Embryonic facial prominence (tissue), 1 donor: ENCODE results near the gene KCTD10.
"Not testable (repeated sequence)": the region's sequence is repeated elsewhere in the genome, so short reads cannot be mapped to it uniquely, and the experiment has no call there.

Experiments
- DNase-seq: peaks from one replicate; pipeline ENCODE4 v3.0.0-alpha.2; 2016; ENCODE audit errors: extremely low spot score

The KCTD10 gene

GRCh38 chr12:109473526-109474270 is 3.4 kb downstream of the KCTD10 start:
- not testable (repeated sequence) for DNase-seq

- no peak for DNase-seq
These were observed 4.1 kb downstream of the KCTD10 start for GRCh38 chr12:109473006-109473405.

- no peak for DNase-seq
These were observed 7.6 kb downstream of the KCTD10 start for GRCh38 chr12:109469517-109469916.

GRCh38 chr12:109467978-109468676 is 9.0 kb downstream of the KCTD10 start:
- no peak for DNase-seq

GRCh38 chr12:109466821-109467220 is 10.3 kb downstream of the KCTD10 start:
- DNase-seq = no peak

- DNase-seq = no peak
These were observed 10.8 kb downstream of the KCTD10 start for GRCh38 chr12:109466305-109466704.

GRCh38 chr12:109464642-109465351 is 12.3 kb downstream of the KCTD10 start:
- DNase-seq = no peak

- no peak for DNase-seq
These were observed 13.3 kb downstream of the KCTD10 start for GRCh38 chr12:109463756-109464155.

- DNase-seq = peak; percentile 86
These were observed 14.0 kb downstream of the KCTD10 start for GRCh38 chr12:109462868-109463692.

- DNase-seq = peak; percentile 53
These were observed 15.0 kb downstream of the KCTD10 start for GRCh38 chr12:109461846-109462756.

- no peak for DNase-seq
These were observed 15.9 kb downstream of the KCTD10 start for GRCh38 chr12:109461049-109461845.

GRCh38 chr12:109460538-109460937 is 16.6 kb downstream of the KCTD10 start:
- DNase-seq = no peak

- DNase-seq = no peak
These were observed 17.9 kb downstream of the KCTD10 start for GRCh38 chr12:109459247-109459646.

- no peak for DNase-seq
These were observed 18.3 kb downstream of the KCTD10 start for GRCh38 chr12:109458771-109459208.

- no peak for DNase-seq
These were observed 19.0 kb downstream of the KCTD10 start for GRCh38 chr12:109458086-109458485.

- no peak for DNase-seq
These were observed 21.4 kb downstream of the KCTD10 start for GRCh38 chr12:109455706-109456105.

- no peak for DNase-seq
These were observed 24.6 kb downstream of the KCTD10 start for GRCh38 chr12:109452489-109452888.

- no peak for DNase-seq
These were observed 25.7 kb downstream of the KCTD10 start for GRCh38 chr12:109451400-109451799.

- DNase-seq = no peak
These were observed 26.1 kb downstream of the KCTD10 start for GRCh38 chr12:109450980-109451379.
